HG03457 (cell line): Measurements from ENCODE around the gene RHEX.
"Not testable (repeated sequence)": the region's sequence is repeated elsewhere in the genome, so short reads cannot be mapped to it uniquely, and the experiment has no call there.

Experiments used
- ATAC-seq: cut with Tn5 transposase; IDR thresholded peaks from one replicate; pipeline ENCODE4 v1.9.1; 2021; ENCODE audit warnings: moderate number of reproducible peaks; ENCODE audit not compliant: unreplicated experiment

The RHEX gene

GRCh38 chr1:206052919-206053610 lies at the start of gene RHEX:
Gene RHEX (plus strand): TSS chr1:206053173. CDS start chr1:206097829, 44,656 bp downstream.
- ATAC-seq: not testable (repeated sequence)

- ATAC-seq: no peak
Observed at GRCh38 chr1:206003854-206004800, 48.8 kb upstream of the RHEX start.

- ATAC-seq: no peak
Observed at GRCh38 chr1:206004826-206005225, 48.1 kb upstream of the RHEX start.

GRCh38 chr1:206005234-206005633 lies 47.7 kb upstream of the RHEX start:
- ATAC-seq: no peak

- ATAC-seq: no peak
Observed at GRCh38 chr1:206005778-206006180, 47.2 kb upstream of the RHEX start.

GRCh38 chr1:206006946-206007345 lies 46.0 kb upstream of the RHEX start:
- no peak for ATAC-seq

- no peak for ATAC-seq
Observed at GRCh38 chr1:206010060-206010459, 42.9 kb upstream of the RHEX start.

- no peak for ATAC-seq
Observed at GRCh38 chr1:206011057-206011456, 41.9 kb upstream of the RHEX start.

- peak; percentile 84 for ATAC-seq
Observed at GRCh38 chr1:206012086-206012859, 40.7 kb upstream of the RHEX start.

GRCh38 chr1:206013026-206013795 lies 39.8 kb upstream of the RHEX start:
- no peak for ATAC-seq

GRCh38 chr1:206014601-206015000 lies 38.4 kb upstream of the RHEX start:
- ATAC-seq: no peak

- ATAC-seq: no peak
Observed at GRCh38 chr1:206015071-206015470, 37.9 kb upstream of the RHEX start.

- ATAC-seq: no peak
Observed at GRCh38 chr1:206020393-206021007, 32.5 kb upstream of the RHEX start.

GRCh38 chr1:206021008-206021625 lies 31.9 kb upstream of the RHEX start:
- no peak for ATAC-seq

GRCh38 chr1:206021626-206022365 lies 31.2 kb upstream of the RHEX start:
- no peak for ATAC-seq

- ATAC-seq: no peak
Observed at GRCh38 chr1:206022766-206023165, 30.2 kb upstream of the RHEX start.

- no peak for ATAC-seq
Observed at GRCh38 chr1:206023695-206024094, 29.3 kb upstream of the RHEX start, which contains the start of gene CTSE. Gene CTSE (minus strand): TSS chr1:206023895. CDS start chr1:206023791, 104 bp downstream.

- no peak for ATAC-seq
Observed at GRCh38 chr1:206025283-206025820, 27.6 kb upstream of the RHEX start.
